PC-3 (cell line): Measurements from ENCODE around the gene OSBPL7. TPM values are rescaled to one million over a fixed set of nuclear protein-coding genes. Genes with fewer than 3 reads are reported as not detected.

Source experiments
- ATAC-seq: fragments of 200-7000 bp; cut with Tn5 transposase; 2 replicates; pipeline ENCODE4 v1.9.1; 2020; ENCODE audit warnings: mild to moderate bottlenecking, moderate library complexity
- BruUV-seq: library from RNA; stranded (reverse); fragments of 400-500 nt; replicated peaks from 2 replicates; lab custom pipeline; 2021; lab: Mats Ljungman, UMichigan
- CTCF ChIA-PET: fragments of 300-600 bp; sonication (Branson Sonifier 250); formaldehyde crosslinking; loops from one replicate; lab custom pipeline; 2022; ENCODE audit warnings: antibody characterized with exemption; lab: Charles Lee
- POLR2A ChIA-PET: fragments of 300-600 bp; sonication (Branson Sonifier 250); formaldehyde crosslinking; loops from one replicate; lab custom pipeline; 2022; ENCODE audit warnings: antibody characterized with exemption; ENCODE audit not compliant: unreplicated experiment; lab: Charles Lee
- DNase-seq: peaks from one replicate; pipeline ENCODE4 v3.0.0-alpha.2; 2015
- H2AFZ ChIP-seq: fragments of 300-600 bp; sonication (generic); 2 replicates; pipeline ENCODE4 v1.6.0; 2016; ENCODE audit warnings: antibody characterized with exemption, low read length
- H3F3A ChIP-seq: fragments of 300-600 bp; sonication (generic); one replicate; pipeline ENCODE4 v1.6.0; 2017; ENCODE audit warnings: antibody characterized with exemption, low read length, control low read depth, mild to moderate bottlenecking; ENCODE audit not compliant: unreplicated experiment
- H3K27ac ChIP-seq: fragments of 300-600 bp; sonication (generic); 2 replicates; pipeline ENCODE4 v1.5.1; 2016; ENCODE audit warnings: mild to moderate bottlenecking, low read length
- H3K27me3 ChIP-seq: fragments of 300-600 bp; sonication (generic); 2 replicates; pipeline ENCODE4 v1.6.1; 2016; ENCODE audit warnings: low read length, mixed read lengths
- H3K36me3 ChIP-seq: fragments of 300-600 bp; sonication (generic); 2 replicates; pipeline ENCODE4 v1.6.1; 2016; ENCODE audit warnings: low read depth, mixed run types, low read length, mixed read lengths
- H3K4me1 ChIP-seq: fragments of 300-600 bp; sonication (generic); 2 replicates; pipeline ENCODE4 v1.5.1; 2016; ENCODE audit warnings: low read length; ENCODE audit not compliant: insufficient read depth
- H3K4me2 ChIP-seq: fragments of 300-600 bp; sonication (generic); 2 replicates; pipeline ENCODE4 v1.6.0; 2016; ENCODE audit warnings: low read length
- H3K4me3 ChIP-seq: fragments of 300-600 bp; sonication (generic); 2 replicates; pipeline ENCODE4 v1.5.1; 2016; ENCODE audit warnings: mild to moderate bottlenecking, low read length, mixed read lengths
- H3K79me2 ChIP-seq: fragments of 300-600 bp; sonication (generic); 2 replicates; pipeline ENCODE4 v1.6.1; 2017; ENCODE audit warnings: low read length, mixed read lengths
- H3K9ac ChIP-seq: fragments of 300-600 bp; sonication (generic); 2 replicates; pipeline ENCODE4 v1.6.0; 2016; ENCODE audit warnings: mild to moderate bottlenecking, low read length
- H3K9me2 ChIP-seq: fragments of 300-600 bp; sonication (generic); replicated peaks from 2 replicates; pipeline ENCODE4 v1.6.1; 2016; ENCODE audit warnings: mixed run types, low read length, mixed read lengths
- H3K9me3 ChIP-seq: fragments of 300-600 bp; sonication (generic); 2 replicates; pipeline ENCODE4 v1.6.1; 2016; ENCODE audit warnings: low read length, mixed read lengths
- H4K20me1 ChIP-seq: fragments of 300-600 bp; sonication (generic); 2 replicates; pipeline ENCODE4 v1.6.1; 2016; ENCODE audit warnings: low read length, mixed read lengths
- EZH2 ChIP-seq: fragments of 300-600 bp; sonication (generic); IDR thresholded peaks from one replicate; pipeline ENCODE4 v1.6.1; 2017; ENCODE audit warnings: antibody characterized with exemption, mild to moderate bottlenecking, low read length; ENCODE audit not compliant: unreplicated experiment
- EZH2phosphoT487 ChIP-seq: fragments of 300-600 bp; sonication (generic); IDR thresholded peaks from 2 replicates; pipeline ENCODE4 v1.6.1; 2018; ENCODE audit warnings: mild to moderate bottlenecking, antibody characterized with exemption, low read length, borderline replicate concordance
- intact Hi-C: fragments of 100-400 bp; cut with micrococcal nuclease; formaldehyde crosslinking; loops from 2 replicates; pipeline ENCODE4 v1.9.0; 2023
- total RNA-seq: library from RNA; depleted of rRNA; stranded (reverse); fragments of >200 nt; gene quantifications from 2 replicates; pipeline ENCODE4 v1.2.3, GENCODE V29; 2014; rRNA removed

OSBPL7 gene
- total RNA-seq, 1 experiment from 2014 or later: 22.1 TPM

DNA sequence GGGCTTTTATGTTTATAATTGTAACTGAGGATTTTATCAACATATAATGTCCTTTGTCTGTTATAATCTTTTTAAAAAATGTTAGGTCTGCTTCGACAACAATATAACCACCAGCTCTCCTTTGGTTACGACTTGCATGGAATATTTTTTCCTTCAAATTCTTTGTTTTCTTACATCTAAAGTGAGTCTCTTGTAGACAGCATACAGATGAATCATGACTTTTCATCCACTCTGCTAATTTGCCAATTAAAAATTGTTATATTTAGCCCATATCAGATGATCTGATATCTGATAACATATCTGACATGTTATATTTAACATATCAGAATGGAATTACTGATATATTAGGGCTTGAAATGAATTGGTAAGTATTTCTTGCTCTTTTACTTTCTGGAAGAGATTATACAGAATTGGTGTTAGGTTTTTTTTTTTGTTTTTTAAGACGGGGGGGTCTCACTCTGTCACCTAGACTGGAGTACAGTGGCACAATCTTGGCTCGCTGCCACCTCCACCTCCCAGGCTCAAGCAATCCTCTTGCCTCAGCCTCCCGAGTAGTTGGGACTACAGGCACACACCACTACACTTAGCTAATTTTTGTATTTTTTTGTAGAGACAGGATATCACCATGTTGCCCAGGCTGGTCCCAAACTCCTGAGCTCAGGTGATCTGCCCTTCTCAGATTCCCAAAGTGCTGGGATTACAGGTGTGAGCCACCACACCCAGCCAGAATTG, 61.0 kb downstream of the OSBPL7 start:
- CTCF ChIA-PET: interaction anchor here (0.6 kb wide), 1 partner anchor 23 kb away, joined by 3 read pairs; no protein-coding TSS in a partner anchor
- H3K27me3 ChIP-seq: peaks cover 28% of the 10 kb centered on the region

GRCh38 chr17:47757386-47757785, 64.2 kb downstream of the OSBPL7 start:
- intact Hi-C loops: no loop called here
- no peak overlapping the region for H2AFZ ChIP-seq
- no peaks in the 10 kb centered on the region for H3K4me1 ChIP-seq
- ChIA-PET CTCF (no interaction called here), POLR2A (no interaction called here)
- no peak for DNase-seq
- no peak overlapping the region for H3K4me2 ChIP-seq
- no peak overlapping the region for H3K4me3 ChIP-seq
- no peak overlapping the region for H3K27ac ChIP-seq
- H3K9me2 ChIP-seq: no peaks in the 10 kb centered on the region
- no TSS peak for BruUV-seq
- peaks cover 16% of the 10 kb centered on the region; the same call in 1 of the 2 replicates for H3K9me3 ChIP-seq
- no peaks in the 10 kb centered on the region for H3F3A ChIP-seq
- H3K79me2 ChIP-seq: no peaks in the 10 kb centered on the region
- H4K20me1 ChIP-seq: no peaks in the 10 kb centered on the region
- no peaks in the 10 kb centered on the region for H3K36me3 ChIP-seq
- peaks cover 41% of the 10 kb centered on the region for H3K27me3 ChIP-seq
- no peak for ATAC-seq
- H3K9ac ChIP-seq: no peak overlapping the region
- no peak for TF ChIP-seq EZH2

More for the DNA sequence above, 61.0 kb downstream of the OSBPL7 start:
- Histone ChIP-seq H3K4me1 (no peaks in the 10 kb centered on the region), H3K9me2 (no peaks in the 10 kb centered on the region), H4K20me1 (no peaks in the 10 kb centered on the region), H3K4me2 (no peak overlapping the region), H3K27ac (no peak overlapping the region), H3K36me3 (no peaks in the 10 kb centered on the region), H3K79me2 (no peaks in the 10 kb centered on the region), H3F3A (no peaks in the 10 kb centered on the region), H3K9me3 (peaks cover 22% of the 10 kb centered on the region), H3K4me3 (no peak overlapping the region), H2AFZ (no peak overlapping the region), H3K9ac (no peak overlapping the region)
- DNase-seq (no peak), ATAC-seq (no peak)
- no peak for TF ChIP-seq EZH2phosphoT487
- BruUV-seq: no TSS peak
- POLR2A ChIA-PET: interaction anchor here (0.7 kb wide), 1 partner anchor 111 kb away, joined by 14 read pairs; no protein-coding TSS in a partner anchor
- intact Hi-C loops: no loop called here

Other genes with a start within 250 kb of the OSBPL7 start
- gene KPNB1, start 171.9 kb downstream of the OSBPL7 start, total RNA-seq: 390 and 437 TPM in 2 replicates
- 9.0 and 12.8 TPM in 2 replicates for gene TBKBP1, start 127.6 kb downstream of the OSBPL7 start, total RNA-seq
- gene TBX21, start 88.6 kb downstream of the OSBPL7 start, total RNA-seq: not detected in 2 replicates
- 54.5 and 74.2 TPM in 2 replicates for gene MRPL10, start 9.7 kb upstream of the OSBPL7 start, total RNA-seq
- 0.44 and 1.2 TPM in 2 replicates for gene LRRC46, start 9.9 kb upstream of the OSBPL7 start, total RNA-seq
- 44.0 and 47.9 TPM in 2 replicates for gene SCRN2, start 19.5 kb upstream of the OSBPL7 start, total RNA-seq
- 3.1 and 3.9 TPM in 2 replicates for gene SP6, start 29.4 kb upstream of the OSBPL7 start, total RNA-seq
- gene SP2, start 74.4 kb upstream of the OSBPL7 start, total RNA-seq: 3.9 and 6.5 TPM in 2 replicates
- gene PNPO, start 119.8 kb upstream of the OSBPL7 start, total RNA-seq: 49.8 and 57.5 TPM in 2 replicates
- gene PRR15L, start 136.1 kb upstream of the OSBPL7 start, total RNA-seq: 3.8 and 6.0 TPM in 2 replicates
- 193 and 209 TPM in 2 replicates for gene CDK5RAP3, start 149.3 kb upstream of the OSBPL7 start, total RNA-seq
- gene COPZ2, start 216.0 kb upstream of the OSBPL7 start, total RNA-seq: 0.63 and 1.3 TPM in 2 replicates
- 45.1 and 72.6 TPM in 2 replicates for gene NFE2L1, start 226.6 kb upstream of the OSBPL7 start, total RNA-seq